ENCODE results near the gene ZNF782. TPM values are rescaled to one million over a fixed set of nuclear protein-coding genes. Genes with fewer than 3 reads are reported as not detected.

Gene ZNF782
- total RNA-seq, 3 donors from 2014 or later, result 5.5 to 9.6 (median 8.2) TPM

- Histone ChIP-seq H3K36me3 (ENCODE audit: low read depth) (no peaks in the 10 kb centered on the region), H3K4me3 (no peak overlapping the region), H3K9me3 (no peaks in the 10 kb centered on the region), H3K4me1 (ENCODE audit: low read depth) (peaks cover 13% of the 10 kb centered on the region)
- ATAC-seq (no peak), DNase-seq (no peak)
- TF ChIP-seq CTCF (IDR thresholded peaks at IDR 0.05), result no peak
- intact Hi-C loops (cut with DNase I, micrococcal nuclease), result loop anchor here in 1 of 2 donors (10.0 kb wide), 1 partner anchor 537 kb away; no protein-coding TSS in a partner anchor
These were observed 3.8 kb upstream of the ZNF782 start for GRCh38 chr9:96858018-96858573.

GRCh38 chr9:96856363-96857286, 2.3 kb upstream of the ZNF782 start:
- no peaks in the 10 kb centered on the region for H3K9me3 ChIP-seq
- ATAC-seq (peak; percentile 79), DNase-seq (peak in 2 of 3 donors; percentile 74 to 77)
- no peaks in the 10 kb centered on the region for H3K36me3 ChIP-seq (ENCODE audit: low read depth)
- intact Hi-C loops (cut with DNase I, micrococcal nuclease), result loop anchor here in 1 of 2 donors (10.0 kb wide), 1 partner anchor 538 kb away; no protein-coding TSS in a partner anchor
- H3K4me1 ChIP-seq (ENCODE audit: low read depth), result peaks cover 18% of the 10 kb centered on the region
- H3K4me3 ChIP-seq, result no peak overlapping the region
- peak; percentile 85 for TF ChIP-seq CTCF (IDR thresholded peaks at IDR 0.05)

- intact Hi-C loops (cut with DNase I, micrococcal nuclease), result loop anchor here in 1 of 2 donors (10.0 kb wide), 1 partner anchor 540 kb away; no protein-coding TSS in a partner anchor
- ATAC-seq, result no peak
These were observed 448 bp upstream of the ZNF782 start for GRCh38 chr9:96854651-96855273.

GRCh38 chr9:96852676-96853075, 1.6 kb downstream of the ZNF782 start:
- H3K4me3 ChIP-seq, result no peak overlapping the region
- intact Hi-C loops (cut with DNase I, micrococcal nuclease), result loop anchor here in 1 of 2 donors (10.0 kb wide), 1 partner anchor 542 kb away; no protein-coding TSS in a partner anchor

More at GRCh38 chr9:96854651-96855273, 448 bp upstream of the ZNF782 start:
- no peaks in the 10 kb centered on the region for H3K9me3 ChIP-seq
- DNase-seq, result peak in 1 of 3 donors; percentile 39
- H3K4me3 ChIP-seq, result peak overlapping the region; percentile 59
- no peaks in the 10 kb centered on the region for H3K36me3 ChIP-seq (ENCODE audit: low read depth)
- TF ChIP-seq CTCF (IDR thresholded peaks at IDR 0.05), result no peak
- peaks cover 18% of the 10 kb centered on the region for H3K4me1 ChIP-seq (ENCODE audit: low read depth)

More at GRCh38 chr9:96852676-96853075, 1.6 kb downstream of the ZNF782 start:
- DNase-seq, result no peak
- peaks cover 18% of the 10 kb centered on the region for H3K4me1 ChIP-seq (ENCODE audit: low read depth)
- no peaks in the 10 kb centered on the region for H3K9me3 ChIP-seq
- ATAC-seq, result no peak
- no peak for TF ChIP-seq CTCF (IDR thresholded peaks at IDR 0.05)
- no peaks in the 10 kb centered on the region for H3K36me3 ChIP-seq (ENCODE audit: low read depth)

Data from mucosa of descending colon (tissue), 3 donors.